IMR-90 (cell line): Measurements from ENCODE around the gene FAM193A. TPM values are rescaled to one million over a fixed set of nuclear protein-coding genes. Genes with fewer than 3 reads are reported as not detected.

Source experiments
- ATAC-seq: fragments of 200-7000 bp; cut with Tn5 transposase; 2 replicates; pipeline ENCODE4 v1.9.1; 2020; ENCODE audit warnings: low read depth, mild to moderate bottlenecking, moderate library complexity
- BruUV-seq: library from RNA; stranded (reverse); fragments of 400-500 nt; replicated peaks from 2 replicates; lab custom pipeline; 2021; lab: Mats Ljungman, UMichigan
- CTCF ChIA-PET: fragments of 300-600 bp; formaldehyde crosslinking; extraction: SDS; loops from one replicate; lab custom pipeline; 2021; ENCODE audit warnings: antibody characterized with exemption; lab: Yijun Ruan, JAX
- POLR2A ChIA-PET: fragments of 300-600 bp; sonication (Branson Sonifier 250); formaldehyde crosslinking; loops from one replicate; lab custom pipeline; 2022; ENCODE audit warnings: antibody characterized with exemption; ENCODE audit not compliant: unreplicated experiment; lab: Charles Lee
- DNase-seq: peaks from one replicate; pipeline ENCODE4 v3.0.0; 2013
- H2AFZ ChIP-seq: replicated peaks from 2 replicates; pipeline ENCODE3; 2013; ENCODE audit warnings: low read length, mild to moderate bottlenecking; ENCODE audit not compliant: poor library complexity
- H2AK5ac ChIP-seq: 2 replicates; pipeline ENCODE4 v1.6.1; 2013; ENCODE audit warnings: low read depth, low read length, inconsistent platforms
- H2AK9ac ChIP-seq: replicated peaks from 2 replicates; pipeline ENCODE3; 2013; ENCODE audit warnings: mild to moderate bottlenecking, low read depth, low read length, moderate library complexity; ENCODE audit not compliant: poor library complexity
- H2BK120ac ChIP-seq: 2 replicates; pipeline ENCODE4 v1.6.1; 2013; ENCODE audit warnings: low read depth, low read length, inconsistent platforms
- H2BK15ac ChIP-seq: 3 replicates; pipeline ENCODE4 v1.6.1; 2013; ENCODE audit warnings: low read depth, low read length, inconsistent platforms
- H2BK20ac ChIP-seq: 2 replicates; pipeline ENCODE4 v1.6.1; 2013; ENCODE audit warnings: low read depth, mild to moderate bottlenecking, inconsistent platforms, low read length, moderate library complexity
- H2BK5ac ChIP-seq: 2 replicates; pipeline ENCODE4 v1.6.1; 2013; ENCODE audit warnings: mild to moderate bottlenecking, low read depth, low read length, inconsistent platforms; ENCODE audit not compliant: poor library complexity, severe bottlenecking
- H3K14ac ChIP-seq: replicated peaks from 2 replicates; pipeline ENCODE4 v1.6.1; 2013; ENCODE audit warnings: low read depth, low read length, inconsistent platforms
- H3K18ac ChIP-seq: 2 replicates; pipeline ENCODE4 v1.6.1; 2013; ENCODE audit warnings: low read depth, low read length, control low read depth
- H3K23ac ChIP-seq: 2 replicates; pipeline ENCODE4 v1.6.1; 2013; ENCODE audit warnings: low read depth, low read length, inconsistent platforms
- H3K27ac ChIP-seq: 2 replicates; pipeline ENCODE4 v1.5.1; 2013; ENCODE audit warnings: mild to moderate bottlenecking, control low read depth, low read length; ENCODE audit not compliant: insufficient read depth
- H3K27me3 ChIP-seq: 2 replicates; pipeline ENCODE4 v1.6.1; 2013; ENCODE audit warnings: low read length; ENCODE audit not compliant: control insufficient read depth, insufficient read depth
- H3K36me3 ChIP-seq: 2 replicates; pipeline ENCODE4 v1.6.1; 2013; ENCODE audit warnings: low read length, mixed read lengths; ENCODE audit not compliant: control insufficient read depth, insufficient read depth
- H3K4ac ChIP-seq: 2 replicates; pipeline ENCODE4 v1.6.1; 2013; ENCODE audit warnings: low read depth, low read length, inconsistent platforms
- H3K4me1 ChIP-seq: 2 replicates; pipeline ENCODE4 v1.6.1; 2013; ENCODE audit warnings: low read length, mixed read lengths; ENCODE audit not compliant: control insufficient read depth, insufficient read depth
- H3K4me2 ChIP-seq: 2 replicates; pipeline ENCODE4 v1.6.1; 2013; ENCODE audit warnings: low read depth, mild to moderate bottlenecking, control low read depth, low read length, moderate library complexity
- H3K4me3 ChIP-seq: 2 replicates; pipeline ENCODE4 v1.5.1; 2013; ENCODE audit warnings: low read depth, mild to moderate bottlenecking, control low read depth, low read length, moderate library complexity; ENCODE audit not compliant: insufficient read depth
- H3K56ac ChIP-seq: 2 replicates; pipeline ENCODE4 v1.6.1; 2013; ENCODE audit warnings: low read length, inconsistent platforms; ENCODE audit not compliant: insufficient read depth; ENCODE audit errors: extremely low read depth
- H3K79me1 ChIP-seq, 2 experiments: 2 replicates each; pipeline ENCODE4 v1.6.1; 2013; ENCODE audit warnings: low read length in 2 of 2, inconsistent platforms in 1 of 2, low read depth in 1 of 2
- H3K9ac ChIP-seq: 2 replicates; pipeline ENCODE4 v1.6.1; 2013; ENCODE audit warnings: low read depth, low read length, control low read depth
- H3K9me1 ChIP-seq: 2 replicates; pipeline ENCODE4 v1.6.1; 2013; ENCODE audit warnings: low read length, inconsistent platforms; ENCODE audit not compliant: insufficient read depth
- H3K9me3 ChIP-seq: 2 replicates; pipeline ENCODE4 v1.6.1; 2013; ENCODE audit warnings: low read length; ENCODE audit not compliant: control insufficient read depth, insufficient read depth
- H4K20me1 ChIP-seq: 2 replicates; pipeline ENCODE4 v1.6.1; 2013; ENCODE audit warnings: low read length, inconsistent platforms; ENCODE audit not compliant: insufficient read depth
- H4K5ac ChIP-seq: 2 replicates; pipeline ENCODE4 v1.6.1; 2013; ENCODE audit warnings: mild to moderate bottlenecking, low read depth, low read length, control low read depth
- H4K8ac ChIP-seq, 2 experiments: 2 replicates each; pipeline ENCODE4 v1.6.1; 2013; ENCODE audit warnings: low read depth in 2 of 2, low read length in 2 of 2, control low read depth in 1 of 2, inconsistent platforms in 1 of 2
- H4K91ac ChIP-seq: 2 replicates; pipeline ENCODE4 v1.6.1; 2013; ENCODE audit warnings: low read depth, low read length, inconsistent platforms; ENCODE audit not compliant: insufficient read depth
- BHLHE40 ChIP-seq: fragments of 150-350 bp; IDR thresholded peaks from 2 replicates; pipeline ENCODE4 v1.6.1; 2016; ENCODE audit warnings: mild to moderate bottlenecking, low read depth, low read length
- CHD1 ChIP-seq: IDR thresholded peaks from 2 replicates; pipeline ENCODE4 v1.6.1; 2012; ENCODE audit warnings: low read depth, low read length, improper control_type of control experiment
- FOS ChIP-seq: fragments of 150-350 bp; IDR thresholded peaks from 2 replicates; pipeline ENCODE4 v1.6.1; 2016; ENCODE audit warnings: low read depth, low read length
- MAFK ChIP-seq: IDR thresholded peaks from 2 replicates; pipeline ENCODE4 v1.6.1; 2012; ENCODE audit warnings: low read depth, low read length, improper control_type of control experiment
- MXI1 ChIP-seq: IDR thresholded peaks from 2 replicates; pipeline ENCODE4 v1.6.1; 2012; ENCODE audit warnings: low read depth, mild to moderate bottlenecking, low read length, moderate library complexity, borderline replicate concordance
- RFX5 ChIP-seq: IDR thresholded peaks from 2 replicates; pipeline ENCODE4 v1.8.0; 2012; ENCODE audit warnings: low read depth, mild to moderate bottlenecking, low read length, moderate library complexity
- dilution Hi-C: fragments of 300-500 bp; cut with HindIII; formaldehyde crosslinking; loops from one replicate; pipeline ENCODE4 v1.14.3; 2018; ENCODE audit warnings: low sequenced_read_pairs; ENCODE audit not compliant: unreplicated experiment
- in situ Hi-C: fragments of 300-500 bp; cut with MboI; formaldehyde crosslinking; loops from 3 replicates; pipeline ENCODE4 v1.14.3; 2019; ENCODE audit warnings: low sequenced_read_pairs, inconsistent platforms, mixed read lengths
- intact Hi-C: fragments of 100-400 bp; cut with micrococcal nuclease; formaldehyde crosslinking; loops from 2 replicates; pipeline ENCODE4 v1.10.0; 2022
- polyA plus RNA-seq, 3 experiments: library from polyadenylated mRNA; depleted of rRNA; stranded (reverse); fragments of >200 nt; gene quantifications; 2 replicates each; pipeline ENCODE4 v1.2.3, GENCODE V29; 2012; ENCODE audit warnings: low replicate concordance in 1 of 3
- total RNA-seq: library from RNA; depleted of rRNA; stranded (reverse); fragments of >200 nt; gene quantifications from 2 replicates; pipeline ENCODE4 v1.2.3, GENCODE V29; 2012
- TF ChIP-seq, protein P1 (sequence below): conservative IDR thresholded peaks from 2 replicates; pipeline ENCODE4 v1.5.1; 2012; ENCODE audit warnings: mild to moderate bottlenecking, low read depth, low read length, improper control_type of control experiment

FAM193A gene
- total and polyA plus RNA-seq, 2 of the 4 experiments (the other 2 are of a cell fraction): 6.8 to 11.0 TPM

DNA sequence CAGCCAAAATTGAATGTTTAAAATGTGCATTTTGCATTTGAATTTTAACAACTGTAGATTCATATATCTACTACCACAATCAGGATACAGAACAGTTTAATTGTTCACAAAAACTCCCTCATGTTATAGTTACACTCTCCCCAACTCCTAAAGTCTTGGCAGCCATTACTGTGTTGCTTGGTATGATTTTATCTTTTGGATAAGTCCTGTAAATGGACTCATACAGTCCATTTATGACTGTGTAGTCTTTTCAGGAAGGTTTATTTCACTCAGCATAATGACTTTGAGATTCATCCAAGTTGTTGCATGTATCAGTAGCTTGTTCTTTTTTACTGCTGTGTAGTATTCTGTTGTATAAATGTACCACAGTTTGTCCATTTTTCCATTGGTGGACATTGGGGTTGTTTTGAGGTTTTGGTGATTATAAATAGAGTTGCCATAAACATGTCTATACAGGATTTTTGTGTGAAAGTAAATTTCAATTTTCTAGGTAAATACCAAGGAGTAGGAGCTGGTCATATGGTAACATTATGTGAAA is 9.9 kb downstream of the FAM193A start:
- in situ Hi-C loops: no loop called here
- Histone ChIP-seq H2BK5ac (no peak overlapping the region), H3K14ac (no peak overlapping the region), H3K9ac (no peak overlapping the region), H4K20me1 (peaks cover 91% of the 10 kb centered on the region), H2AFZ (no peak overlapping the region), H2AK9ac (no peak overlapping the region), H4K5ac (no peak overlapping the region), H4K91ac (no peak overlapping the region), H3K27ac (no peak overlapping the region), H3K9me3 (no peaks in the 10 kb centered on the region), H2AK5ac (no peak overlapping the region), H2BK15ac (no peak overlapping the region), H2BK120ac (no peak overlapping the region), H3K4me3 (no peak overlapping the region), H3K4me2 (no peak overlapping the region), H4K8ac (no peak overlapping the region), H3K9me1 (peaks cover 4% of the 10 kb centered on the region), H3K27me3 (no peaks in the 10 kb centered on the region), H3K56ac (no peak overlapping the region), H3K36me3 (peaks cover 2% of the 10 kb centered on the region), H3K4ac (no peak overlapping the region), H3K79me1 (peaks cover 0 to 48% of the 10 kb centered on the region in 2 experiments; a peak in 2 of 4 replicates), H3K4me1 (no peaks in the 10 kb centered on the region), H3K18ac (no peak overlapping the region), H2BK20ac (no peak overlapping the region), H3K23ac (no peak overlapping the region)
- intact Hi-C loops: no loop called here
- CTCF ChIA-PET: no interaction called here
- DNase-seq (no peak), ATAC-seq (no peak)
- dilution Hi-C loops: no loop called here
- TF ChIP-seq MXI1 (no peak), RFX5 (no peak), FOS (no peak), CHD1 (no peak), MAFK (no peak), BHLHE40 (no peak)
- TF ChIP-seq, protein P1, sequence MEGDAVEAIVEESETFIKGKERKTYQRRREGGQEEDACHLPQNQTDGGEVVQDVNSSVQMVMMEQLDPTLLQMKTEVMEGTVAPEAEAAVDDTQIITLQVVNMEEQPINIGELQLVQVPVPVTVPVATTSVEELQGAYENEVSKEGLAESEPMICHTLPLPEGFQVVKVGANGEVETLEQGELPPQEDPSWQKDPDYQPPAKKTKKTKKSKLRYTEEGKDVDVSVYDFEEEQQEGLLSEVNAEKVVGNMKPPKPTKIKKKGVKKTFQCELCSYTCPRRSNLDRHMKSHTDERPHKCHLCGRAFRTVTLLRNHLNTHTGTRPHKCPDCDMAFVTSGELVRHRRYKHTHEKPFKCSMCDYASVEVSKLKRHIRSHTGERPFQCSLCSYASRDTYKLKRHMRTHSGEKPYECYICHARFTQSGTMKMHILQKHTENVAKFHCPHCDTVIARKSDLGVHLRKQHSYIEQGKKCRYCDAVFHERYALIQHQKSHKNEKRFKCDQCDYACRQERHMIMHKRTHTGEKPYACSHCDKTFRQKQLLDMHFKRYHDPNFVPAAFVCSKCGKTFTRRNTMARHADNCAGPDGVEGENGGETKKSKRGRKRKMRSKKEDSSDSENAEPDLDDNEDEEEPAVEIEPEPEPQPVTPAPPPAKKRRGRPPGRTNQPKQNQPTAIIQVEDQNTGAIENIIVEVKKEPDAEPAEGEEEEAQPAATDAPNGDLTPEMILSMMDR: no peak
- POLR2A ChIA-PET: no interaction called here
- no TSS peak for BruUV-seq
